K562 (cell line): Measurements from ENCODE around the gene PDE4D. TPM values are rescaled to one million over a fixed set of nuclear protein-coding genes. Genes with fewer than 3 reads are reported as not detected.

Source experiments
- ATAC-seq: fragments of 200-7000 bp; cut with Tn5 transposase; 3 replicates; pipeline ENCODE4 v1.9.1; 2020; ENCODE audit warnings: moderate library complexity
- BruUV-seq: library from RNA; stranded (reverse); fragments of 400-500 nt; replicated peaks from 2 replicates; lab custom pipeline; 2021; lab: Mats Ljungman, UMichigan
- CTCF ChIA-PET: fragments of 300-600 bp; formaldehyde crosslinking; extraction: SDS; loops from one replicate; lab custom pipeline; 2021; ENCODE audit warnings: low intra/inter-chr PET ratio; lab: Yijun Ruan, JAX
- POLR2A ChIA-PET: fragments of 300-600, 350-650 bp; sonication (Branson Sonifier 250); formaldehyde crosslinking; extraction: SDS; loops from one replicate; lab custom pipeline; 2021; ENCODE audit warnings: antibody characterized with exemption, inconsistent platforms; lab: Yijun Ruan, JAX
- DNase-seq, 4 experiments: peaks; one replicate each; pipeline versions ENCODE4 v3.0.0 to v3.0.0-alpha.2; 2011 to 2018; ENCODE audit warnings: low spot score in 3 of 4, mixed read lengths in 3 of 4; ENCODE audit errors: extremely low read depth in 1 of 4
- FAIRE-seq: peaks from 2 replicates; lab custom pipeline; 2011; peaks lifted over from hg19 to GRCh38; lab: Jason Lieb, UNC
- H2AFZ ChIP-seq: 2 replicates; pipeline ENCODE4 v1.6.0; 2011; ENCODE audit warnings: low read depth, low read length, control low read depth, inconsistent platforms
- H3K27ac ChIP-seq: fragments of 200-600 bp; 3 replicates; pipeline ENCODE4 v1.8.0; 2011; ENCODE audit warnings: low read depth, mild to moderate bottlenecking, control low read depth, inconsistent platforms, low read length, moderate library complexity, mixed read lengths; ENCODE audit errors: extremely low read depth
- H3K27me3 ChIP-seq, 2 experiments: fragments of 300-600 bp in 1 of 2; 2 replicates in 1 of 2; 3 replicates in 1 of 2; pipeline versions ENCODE4 v1.6.0 to v1.8.0; 2011; ENCODE audit warnings: inconsistent platforms in 2 of 2, low read length in 2 of 2, mild to moderate bottlenecking in 1 of 2, mixed read lengths in 1 of 2, moderate library complexity in 1 of 2; ENCODE audit not compliant: control insufficient read depth in 2 of 2, insufficient read depth in 2 of 2
- H3K36me3 ChIP-seq: fragments of 300-600 bp; 3 replicates; pipeline ENCODE4 v1.8.0; 2011; ENCODE audit warnings: mild to moderate bottlenecking, low read length, inconsistent platforms; ENCODE audit not compliant: control insufficient read depth, insufficient read depth
- H3K4me1 ChIP-seq, 2 experiments: fragments of 200-600 bp in 1 of 2; replicated peaks in 1 of 2; 2 replicates in 1 of 2; 3 replicates in 1 of 2; pipeline versions ENCODE4 v1.5.1 to v1.8.0; 2011; ENCODE audit warnings: inconsistent platforms in 2 of 2, low read length in 2 of 2, mild to moderate bottlenecking in 1 of 2, mixed read lengths in 1 of 2, moderate library complexity in 1 of 2; ENCODE audit not compliant: control insufficient read depth in 2 of 2, insufficient read depth in 2 of 2
- H3K4me2 ChIP-seq: 2 replicates; pipeline ENCODE4 v1.6.1; 2011; ENCODE audit warnings: low read length, control low read depth, inconsistent platforms, mixed read lengths; ENCODE audit not compliant: insufficient read depth
- H3K4me3 ChIP-seq: fragments of 200-600 bp; sonication (generic), shearing (Covaris generic); 2 replicates; pipeline ENCODE4 v1.5.1; 2016; ENCODE audit warnings: control low read depth, inconsistent platforms
- H3K79me2 ChIP-seq: fragments of 200-600 bp; 3 replicates; pipeline ENCODE4 v1.8.0; 2011; ENCODE audit warnings: low read length, inconsistent platforms; ENCODE audit not compliant: control insufficient read depth, insufficient read depth
- H3K9ac ChIP-seq, 2 experiments: 2 replicates each; pipeline versions ENCODE4 v1.6.0 to v1.6.1; 2011; ENCODE audit warnings: low read depth in 2 of 2, low read length in 2 of 2, control low read depth in 1 of 2, inconsistent platforms in 1 of 2, mild to moderate bottlenecking in 1 of 2, mixed read lengths in 1 of 2; ENCODE audit not compliant: insufficient read depth in 1 of 2
- H3K9me1 ChIP-seq: one replicate; pipeline ENCODE4 v1.6.0; 2011; ENCODE audit warnings: inconsistent platforms, mild to moderate bottlenecking, low read length, moderate library complexity; ENCODE audit not compliant: control insufficient read depth, insufficient read depth
- H3K9me3 ChIP-seq: replicated peaks from 2 replicates; pipeline ENCODE4 v1.5.1; 2011; ENCODE audit warnings: low read depth, low read length, inconsistent platforms; ENCODE audit not compliant: control insufficient read depth, insufficient read depth
- H4K20me1 ChIP-seq: replicated peaks from 2 replicates; pipeline ENCODE4 v1.6.1; 2011; ENCODE audit warnings: low read length, inconsistent platforms, mixed read lengths; ENCODE audit not compliant: control insufficient read depth, insufficient read depth
- BCLAF1 ChIP-seq, 2 experiments: fragments of 450-650 bp in 1 of 2; IDR thresholded peaks; 2 replicates each; pipeline ENCODE4 v1.6.1; 2011 to 2017; ENCODE audit warnings: low read depth in 2 of 2, antibody characterized with exemption in 1 of 2, borderline replicate concordance in 1 of 2, low read length in 1 of 2, mild to moderate bottlenecking in 1 of 2, mixed read lengths in 1 of 2; ENCODE audit not compliant: control insufficient read depth in 1 of 2
- BCOR ChIP-seq: fragments of 450-650 bp; IDR thresholded peaks from 2 replicates; pipeline ENCODE4 v1.6.1; 2016
- CC2D1A ChIP-seq: fragments of 450-650 bp; IDR thresholded peaks from 2 replicates; pipeline ENCODE4 v1.6.1; 2017; ENCODE audit warnings: mild to moderate bottlenecking
- GTF2A2 ChIP-seq: IDR thresholded peaks from 2 replicates; pipeline ENCODE4 v1.6.1; 2016; ENCODE audit warnings: mild to moderate bottlenecking, missing genetic modification characterization, missing compliant biosample characterization
- HDAC2 ChIP-seq: fragments of 450-650 bp; IDR thresholded peaks from 2 replicates; pipeline ENCODE4 v1.6.1; 2016; ENCODE audit warnings: mild to moderate bottlenecking
- ZNF592 ChIP-seq: fragments of 450-650 bp; IDR thresholded peaks from 2 replicates; pipeline ENCODE4 v1.6.1; 2017; ENCODE audit warnings: antibody characterized with exemption, mild to moderate bottlenecking
- WGBS: fragments of 100-300 bp; shearing (Covaris generic); methylation state at CpG from one replicate; pipeline ENCODE4 v1.1.6; 2016; ENCODE audit warnings: low coverage, mixed read lengths; ENCODE audit not compliant: insufficient coverage; ENCODE audit errors: missing lambda C conversion rate; 5-methylcytosine and 5-hydroxymethylcytosine counted together
- in situ Hi-C: fragments of 300-500 bp; cut with MboI; formaldehyde crosslinking; loops from 4 replicates; pipeline ENCODE4 v1.15.0; 2018; ENCODE audit warnings: inconsistent platforms, mixed read lengths
- intact Hi-C: fragments of 100-400 bp; cut with micrococcal nuclease; formaldehyde crosslinking; loops from 2 replicates; pipeline ENCODE4 v1.14.2; 2022
- polyA plus RNA-seq, 8 experiments: library from polyadenylated mRNA; depleted of rRNA in 4 of 8; stranded (reverse) in 5 of 8; unstranded in 3 of 8; fragments of >200 nt; fragmentation: Nextera tagmentation in 2 of 8; fragmentation: Illumina TruSeq in 1 of 8; extraction: Ambion mirVana in 2 of 8; extraction: Trizol in 1 of 8; gene quantifications; 2 replicates each; pipeline versions ENCODE4 v1.2.1 to v1.2.3, GENCODE V29; 2011 to 2014; ENCODE audit warnings: inconsistent platforms in 1 of 8, missing spikeins in 1 of 8
- total RNA-seq, 7 experiments: library from RNA; depleted of rRNA in 6 of 7; stranded (reverse); fragments of >200 nt in 6 of 7; fragmentation: Illumina TruSeq in 2 of 7; extraction: Trizol in 2 of 7; gene quantifications; 2 replicates each; pipeline versions ENCODE4 v1.2.1 to v1.2.3, GENCODE V29; 2011 to 2021; ENCODE audit warnings: low replicate concordance in 1 of 7

PDE4D gene
- total and polyA plus RNA-seq, 9 of the 15 experiments (the other 6 are each of a cell fraction or from before 2014, with no cell fraction given): 0.04 to 0.46 (median 0.13) TPM

GRCh38 chr5:59537961-59538749 lies 355.4 kb downstream of the PDE4D start (continued):
- TF ChIP-seq ZNF592 (no peak), HDAC2 (no peak)

- Histone ChIP-seq H3K4me1 (no peaks in the 10 kb centered on the region), H3K27ac (no peak overlapping the region), H3K4me3 (no peak overlapping the region), H4K20me1 (no peaks in the 10 kb centered on the region), H3K79me2 (no peaks in the 10 kb centered on the region), H3K27me3 (no peaks in the 10 kb centered on the region), H3K4me2 (no peak overlapping the region), H3K9me3 (peaks cover 2% of the 10 kb centered on the region; the same call in 1 of the 2 replicates), H2AFZ (no peak overlapping the region), H3K9me1 (no peaks in the 10 kb centered on the region), H3K9ac (no peak overlapping the region), H3K36me3 (no peaks in the 10 kb centered on the region)
- no peak for TF ChIP-seq GTF2A2 (tag)
- no peak for TF ChIP-seq BCOR
- TF ChIP-seq BCLAF1 (IDR thresholded peaks at IDR 0.05; ENCODE audit: borderline replicate concordance in 1 of 2, control insufficient read depth in 1 of 2, low read depth in 2 of 2, low read length in 1 of 2): no peak
- no peak for TF ChIP-seq CC2D1A
- ChIA-PET POLR2A (interaction anchor here (1.1 kb wide), 1 partner anchor 9 kb away, joined by 3 read pairs; no protein-coding TSS in a partner anchor), CTCF (no interaction called here)
- intact Hi-C loops: no loop called here
- no TSS peak for BruUV-seq
- in situ Hi-C loops: no loop called here
- no peak for ATAC-seq
- no peak for FAIRE-seq
- 0% methylated on average over 2 of the region's 2 CpGs for WGBS
- no peak for DNase-seq
Observed at GRCh38 chr5:59536875-59537274, 356.7 kb downstream of the PDE4D start.
